GM18873 (cell line): ENCODE results near the gene EXT2.

Source experiments
- ATAC-seq: cut with Tn5 transposase; IDR thresholded peaks from one replicate; pipeline ENCODE4 v1.9.1; 2021; ENCODE audit warnings: mild to moderate bottlenecking, moderate library complexity, moderate number of reproducible peaks; ENCODE audit not compliant: unreplicated experiment, low FRiP score

The EXT2 gene

GRCh38 chr11:44128729-44129128, 33.3 kb downstream of the EXT2 start:
- no peak for ATAC-seq

GRCh38 chr11:44130751-44131150, 35.3 kb downstream of the EXT2 start:
- no peak for ATAC-seq

- ATAC-seq: no peak
These were observed 38.0 kb downstream of the EXT2 start for GRCh38 chr11:44133335-44133946.

- no peak for ATAC-seq
These were observed 39.1 kb downstream of the EXT2 start for GRCh38 chr11:44134625-44135024.

- ATAC-seq: no peak
These were observed 40.9 kb downstream of the EXT2 start for GRCh38 chr11:44136176-44136945.

- no peak for ATAC-seq
These were observed 41.6 kb downstream of the EXT2 start for GRCh38 chr11:44137057-44137456.

- ATAC-seq: no peak
These were observed 42.8 kb downstream of the EXT2 start for GRCh38 chr11:44138286-44138685.

- no peak for ATAC-seq
These were observed 43.5 kb downstream of the EXT2 start for GRCh38 chr11:44138980-44139379.

- ATAC-seq: no peak
These were observed 44.3 kb downstream of the EXT2 start for GRCh38 chr11:44139565-44140330.

- no peak for ATAC-seq
These were observed 44.9 kb downstream of the EXT2 start for GRCh38 chr11:44140372-44140771.

GRCh38 chr11:44140805-44141204, 45.3 kb downstream of the EXT2 start:
- no peak for ATAC-seq

- no peak for ATAC-seq
These were observed 48.8 kb downstream of the EXT2 start for GRCh38 chr11:44143987-44144909.

GRCh38 chr11:44145011-44145775, 49.7 kb downstream of the EXT2 start:
- no peak for ATAC-seq

- ATAC-seq: no peak
These were observed 51.5 kb downstream of the EXT2 start for GRCh38 chr11:44146931-44147330.

GRCh38 chr11:44147751-44148150, 52.3 kb downstream of the EXT2 start:
- no peak for ATAC-seq

- ATAC-seq: no peak
These were observed 54.2 kb downstream of the EXT2 start for GRCh38 chr11:44149651-44150050.

GRCh38 chr11:44150401-44150800, 54.9 kb downstream of the EXT2 start:
- no peak for ATAC-seq

- no peak for ATAC-seq
These were observed 61.5 kb downstream of the EXT2 start for GRCh38 chr11:44157019-44157418.

- no peak for ATAC-seq
These were observed 62.9 kb downstream of the EXT2 start for GRCh38 chr11:44158384-44158783.
